Embryonic facial prominence (tissue), 1 donor: ENCODE results near the gene FN3KRP.

ENCODE experiments used
- DNase-seq: peaks from one replicate; pipeline ENCODE4 v3.0.0-alpha.2; 2016; ENCODE audit errors: extremely low spot score

The FN3KRP gene

DNA sequence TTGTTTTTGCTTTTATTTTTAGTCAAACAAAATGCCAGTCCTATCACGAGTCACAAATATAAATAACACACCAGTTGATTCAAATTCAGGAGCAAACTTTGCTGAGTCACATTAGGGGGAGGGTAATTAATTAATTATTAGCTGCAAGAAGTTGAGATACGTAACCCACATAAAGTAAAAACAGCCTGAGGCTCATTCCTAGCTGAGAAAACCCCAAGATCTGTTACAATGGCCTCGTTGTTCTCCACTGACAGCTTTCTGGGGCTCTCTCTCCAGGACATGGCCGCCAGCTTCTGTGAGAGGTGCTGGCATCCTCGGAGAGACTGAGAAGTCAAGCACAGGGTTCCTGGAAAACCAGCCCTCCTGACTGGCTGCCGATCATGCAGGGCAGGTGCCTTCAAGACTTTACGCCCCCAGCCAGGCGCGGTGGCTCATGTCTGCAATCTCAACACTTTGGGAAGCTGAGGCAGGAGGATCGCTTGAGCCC, 29.1 kb upstream of the FN3KRP start:
- no peak for DNase-seq

DNA sequence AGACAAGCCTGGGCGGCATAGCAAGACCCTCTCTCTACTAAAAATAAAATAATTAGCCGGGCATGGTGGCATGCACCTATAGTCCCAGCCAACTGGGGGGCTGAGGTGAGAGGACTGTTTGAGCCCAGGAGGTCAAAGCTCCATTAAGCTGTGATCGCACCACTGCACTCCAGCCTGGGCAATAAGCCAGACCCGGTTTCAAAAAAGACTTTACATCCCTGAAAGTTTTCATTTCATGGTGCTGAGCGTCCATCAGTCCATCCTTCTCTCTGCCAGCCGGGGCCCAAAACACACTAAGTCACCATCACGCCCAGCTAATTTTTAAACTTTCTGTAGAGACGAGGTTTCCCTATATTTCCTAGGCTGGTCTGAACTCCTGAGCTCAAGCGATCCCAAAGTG, 28.6 kb upstream of the FN3KRP start:
- DNase-seq: no peak

DNA sequence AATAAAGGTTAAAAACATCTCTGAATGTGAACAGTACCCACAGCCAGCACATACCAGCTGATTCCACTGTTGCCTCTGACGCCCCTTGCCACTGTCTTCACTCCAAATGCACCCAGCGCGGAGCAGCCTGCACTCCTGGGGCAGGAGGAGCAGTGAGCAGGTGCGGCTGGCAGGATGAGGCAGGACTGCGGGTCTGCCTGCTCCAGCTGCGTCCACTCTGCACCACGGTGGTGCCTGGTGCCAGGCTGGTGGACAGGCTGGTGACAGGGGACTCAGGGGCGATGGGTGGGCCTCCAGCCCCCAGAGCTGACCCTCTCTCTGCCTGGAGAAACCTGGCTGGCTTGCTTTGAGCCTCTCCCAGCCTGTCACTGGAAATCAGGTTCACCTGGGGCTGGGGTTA, 27.4 kb upstream of the FN3KRP start:
- DNase-seq: no peak

DNA sequence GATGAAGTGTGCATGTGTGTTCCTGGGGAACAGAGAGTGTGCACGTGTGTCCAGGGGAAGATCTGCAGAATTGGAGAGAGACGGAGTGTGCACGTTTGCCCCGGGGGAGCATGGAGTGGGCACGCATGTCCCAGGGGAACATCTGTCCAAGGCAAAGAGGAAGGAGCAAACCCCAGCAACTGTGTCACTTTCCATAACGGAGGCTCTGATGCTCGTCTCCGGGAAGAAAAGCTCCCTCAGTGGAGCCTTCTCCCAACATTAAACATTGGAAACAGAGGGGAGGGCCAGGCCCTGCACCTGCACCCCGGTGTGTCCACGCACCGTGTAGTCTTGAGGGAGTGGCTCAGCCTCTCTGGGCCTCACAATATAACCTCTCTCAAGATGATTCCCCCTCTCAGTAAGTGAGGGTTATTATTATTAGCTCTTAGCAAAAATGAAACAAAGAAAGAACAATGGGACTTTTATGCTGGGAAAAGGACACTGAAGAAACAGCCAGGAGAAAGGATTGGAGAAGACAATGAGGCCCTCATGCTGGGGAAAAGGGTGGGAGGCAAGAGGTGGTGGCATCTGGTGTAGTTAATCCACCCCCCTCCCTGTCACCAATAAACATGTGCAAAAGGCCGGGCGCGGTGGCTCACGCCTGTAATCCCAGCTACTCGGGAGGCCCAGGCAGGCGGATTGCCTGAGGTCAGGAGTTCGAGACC, 25.6 kb upstream of the FN3KRP start:
- DNase-seq: no peak

DNA sequence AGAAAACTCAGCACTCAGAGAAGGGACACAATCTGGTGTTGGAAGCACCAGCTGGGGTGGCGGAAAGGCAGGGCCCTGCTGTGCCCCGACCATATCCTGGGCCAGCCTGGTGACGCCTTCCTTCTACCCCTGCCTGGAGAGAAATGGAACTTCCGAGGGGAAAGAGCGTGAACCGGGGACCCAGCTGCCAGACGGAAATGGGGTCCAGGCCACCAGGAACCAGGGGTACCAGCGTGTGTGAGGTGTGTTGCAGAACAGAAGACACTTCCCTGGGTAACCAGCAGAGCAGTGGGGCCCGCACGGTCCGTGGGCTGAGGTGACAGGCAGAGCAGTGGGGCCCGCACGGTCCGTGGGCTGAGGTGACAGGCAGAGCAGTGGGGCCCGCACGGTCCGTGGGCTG, 24.8 kb upstream of the FN3KRP start:
- no peak for DNase-seq

DNA sequence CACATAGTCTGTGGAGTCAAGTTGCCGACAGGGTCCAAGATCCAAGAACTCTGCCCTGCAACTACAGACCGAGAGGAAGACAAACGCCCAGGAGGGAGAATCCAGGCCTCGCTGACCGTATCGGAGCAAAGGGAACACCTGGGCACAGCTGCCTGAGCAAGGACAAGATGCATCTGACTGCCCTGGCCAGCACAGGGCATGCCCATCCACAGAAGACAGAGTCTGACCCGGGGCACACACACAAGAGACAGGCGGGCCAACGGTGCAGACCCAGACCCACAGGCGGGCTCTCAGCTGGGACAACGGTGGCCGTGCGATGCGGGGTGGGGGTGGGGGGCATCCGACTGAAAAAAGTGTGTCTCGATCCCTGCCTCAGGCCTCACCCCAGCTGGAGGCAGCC, 24.2 kb upstream of the FN3KRP start:
- DNase-seq: no peak

DNA sequence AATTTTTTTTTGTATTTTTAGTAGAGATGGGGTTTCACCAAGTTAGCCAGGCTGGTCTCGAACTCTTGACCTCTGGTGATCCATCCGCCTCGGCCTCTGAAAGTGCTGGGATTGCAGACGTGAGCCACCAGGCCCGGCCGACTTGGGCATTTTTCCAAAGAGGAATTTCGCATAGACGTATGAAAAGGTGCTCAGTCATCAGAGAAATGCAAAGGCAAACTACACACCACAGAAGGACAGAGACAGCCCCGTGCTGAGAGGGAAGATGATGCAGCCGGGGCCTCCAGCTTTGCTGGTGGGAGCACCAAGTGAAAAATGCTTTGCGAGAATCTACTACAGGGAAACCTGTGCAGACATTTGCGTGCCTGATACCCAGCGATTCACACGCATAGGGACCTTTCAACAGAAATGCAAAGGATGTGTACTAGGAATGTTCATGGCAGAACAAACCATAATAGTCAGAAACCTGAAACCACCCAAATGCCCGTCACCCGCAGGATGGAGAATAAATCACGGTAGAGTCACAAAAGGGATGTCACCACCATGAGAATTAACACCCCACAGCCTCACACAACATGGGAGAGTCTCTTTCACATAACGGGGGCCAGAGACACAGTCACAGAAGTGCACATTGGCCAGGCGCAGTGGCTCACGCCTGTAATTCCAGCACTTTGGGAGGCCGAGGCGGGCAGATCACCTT, 23.2 kb upstream of the FN3KRP start:
- no peak for DNase-seq

DNA sequence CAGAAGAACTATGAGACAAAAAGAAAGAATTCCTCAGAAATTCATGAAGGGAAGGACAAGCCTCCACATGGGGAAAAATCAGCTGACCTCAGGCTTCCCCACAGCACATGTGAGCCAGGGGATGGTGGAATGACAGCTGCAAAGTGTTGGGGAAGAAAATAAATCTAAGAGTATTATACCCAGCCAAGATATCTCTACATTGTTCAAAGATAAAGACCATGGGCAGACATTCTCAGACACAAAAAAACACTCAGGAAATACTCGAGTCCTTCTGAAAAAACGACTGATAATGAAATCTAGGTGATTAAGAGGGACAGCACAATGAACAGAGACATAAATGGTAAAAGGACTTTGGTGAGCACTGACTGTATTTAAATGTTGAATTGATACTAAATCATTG, 21.9 kb upstream of the FN3KRP start:
- no peak for DNase-seq

DNA sequence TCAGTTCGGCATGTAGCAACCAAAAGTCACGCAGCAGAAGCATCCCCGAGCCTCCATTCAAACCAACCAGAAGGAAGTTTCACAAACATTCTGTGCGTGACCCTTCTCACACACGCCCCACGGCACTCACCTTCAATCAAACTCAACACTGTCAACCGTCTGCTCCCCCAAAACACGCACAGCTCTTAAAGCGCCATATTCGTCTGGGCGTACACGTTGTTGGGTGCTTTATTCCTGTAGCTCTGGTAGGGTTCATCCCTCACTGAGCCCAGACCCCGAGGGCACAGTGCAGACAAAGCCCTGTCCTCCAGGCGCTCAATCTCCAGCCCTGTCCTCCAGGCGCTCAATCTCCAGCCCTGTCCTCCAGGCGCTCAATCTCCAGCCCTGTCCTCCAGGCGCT, 20.2 kb upstream of the FN3KRP start:
- DNase-seq: no peak

DNA sequence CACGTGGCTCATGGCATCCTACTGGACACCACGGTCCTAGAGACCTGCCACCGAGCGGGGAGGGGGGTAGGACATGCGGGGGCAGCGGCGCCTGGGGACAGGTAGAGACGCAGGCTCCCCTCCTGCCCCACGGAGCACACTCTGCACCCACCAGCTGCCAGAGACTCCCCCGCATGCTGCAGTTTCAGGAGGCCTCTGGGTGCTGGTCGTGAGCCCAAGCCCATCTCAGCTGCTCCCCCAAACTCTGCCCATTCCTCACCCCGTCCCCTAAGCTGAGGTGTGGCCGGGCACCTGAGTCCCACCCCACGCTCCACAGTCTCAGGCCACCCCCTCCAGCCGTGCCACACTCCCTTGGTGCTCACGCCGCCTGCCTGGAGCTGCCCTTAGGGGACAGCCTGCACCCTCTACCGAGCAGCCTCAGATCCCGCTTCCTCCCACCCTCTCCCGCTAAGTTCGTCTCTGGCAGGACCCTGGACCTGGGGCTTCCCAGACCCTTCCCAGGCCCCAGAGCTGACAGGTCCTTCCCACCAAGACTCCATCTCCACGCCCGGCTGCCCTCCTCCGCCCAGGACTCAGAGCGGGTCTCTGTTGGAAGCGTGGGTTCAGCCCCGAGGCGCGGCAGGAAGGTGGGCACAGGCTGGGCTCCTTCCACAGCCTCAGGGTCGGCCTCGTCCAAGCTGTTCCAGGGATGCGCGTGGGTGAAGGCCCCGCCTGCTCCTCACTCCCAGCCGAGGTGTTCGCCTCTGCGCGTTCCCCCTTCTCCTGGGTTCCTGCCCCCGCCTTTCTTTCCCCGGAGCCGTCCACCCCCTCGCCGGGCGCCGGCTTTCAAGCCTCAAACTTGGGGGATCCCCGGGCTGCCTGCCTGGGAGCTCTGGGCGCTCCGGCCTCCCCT, 19.3 kb upstream of the FN3KRP start:
- no peak for DNase-seq

DNA sequence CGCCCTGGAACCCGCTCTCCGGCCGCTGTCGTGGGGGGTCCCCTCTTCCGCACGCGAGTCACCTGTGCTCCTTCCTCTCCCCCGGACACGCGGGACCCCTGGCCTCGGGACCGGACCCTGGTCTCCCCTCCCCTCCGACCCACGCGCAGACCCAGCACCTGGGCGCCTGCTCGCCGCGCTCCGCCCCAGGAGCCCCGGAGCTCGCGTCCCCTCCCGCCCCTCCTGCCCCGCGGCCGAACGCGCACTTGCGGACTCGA, 18.8 kb upstream of the FN3KRP start:
- no peak for DNase-seq

DNA sequence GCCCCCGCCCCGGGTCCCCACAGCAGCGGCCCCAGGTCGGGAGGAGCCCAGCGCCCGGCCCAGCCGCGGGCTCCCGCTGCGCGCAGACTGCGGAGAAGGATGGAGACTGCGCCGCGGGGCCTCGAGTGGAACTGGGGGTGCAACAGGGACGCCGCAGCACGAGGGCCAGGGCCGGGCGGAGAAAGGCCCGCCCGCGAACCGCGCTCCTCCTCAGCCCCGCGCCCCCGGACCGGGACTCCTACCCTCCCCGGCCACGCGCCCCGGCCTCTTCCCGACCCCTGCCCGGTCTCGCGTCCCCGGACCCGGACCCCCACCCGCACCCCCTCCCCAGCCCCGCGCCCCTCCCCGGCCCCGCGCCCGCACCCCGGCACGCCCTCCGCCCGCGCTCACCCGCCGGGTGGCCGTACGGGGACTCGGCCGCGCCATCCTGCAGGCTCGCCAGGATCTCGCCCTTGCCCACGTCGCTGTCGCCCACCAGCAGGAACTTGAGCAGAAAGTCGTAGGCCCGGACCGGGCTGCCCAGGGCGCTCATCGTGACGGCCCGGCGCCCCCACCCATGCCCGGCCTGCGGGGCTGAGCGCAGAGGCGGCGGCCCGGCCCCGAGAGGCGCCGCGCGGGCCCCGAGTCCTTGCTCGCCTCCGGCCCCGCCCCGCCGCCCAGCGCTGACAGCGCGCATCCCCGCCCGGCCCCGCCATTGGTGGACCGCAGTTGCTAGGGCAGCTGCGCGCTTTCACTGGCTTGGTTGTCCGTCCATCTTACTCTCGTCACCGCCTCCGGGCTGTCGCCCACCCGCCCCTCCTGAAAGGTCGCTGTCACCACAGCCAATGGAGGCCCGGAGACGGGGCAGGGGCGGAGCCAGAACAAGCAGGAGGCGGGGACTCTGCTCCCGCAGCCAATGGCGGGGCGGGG, 18.2 kb upstream of the FN3KRP start, which contains the start of gene RAB40B:
RAB40B (minus strand) TSS at position 634 of the 909 bp plus-strand sequence; CDS start at position 532, 102 bp downstream.
- peak; percentile 97 for DNase-seq

DNA sequence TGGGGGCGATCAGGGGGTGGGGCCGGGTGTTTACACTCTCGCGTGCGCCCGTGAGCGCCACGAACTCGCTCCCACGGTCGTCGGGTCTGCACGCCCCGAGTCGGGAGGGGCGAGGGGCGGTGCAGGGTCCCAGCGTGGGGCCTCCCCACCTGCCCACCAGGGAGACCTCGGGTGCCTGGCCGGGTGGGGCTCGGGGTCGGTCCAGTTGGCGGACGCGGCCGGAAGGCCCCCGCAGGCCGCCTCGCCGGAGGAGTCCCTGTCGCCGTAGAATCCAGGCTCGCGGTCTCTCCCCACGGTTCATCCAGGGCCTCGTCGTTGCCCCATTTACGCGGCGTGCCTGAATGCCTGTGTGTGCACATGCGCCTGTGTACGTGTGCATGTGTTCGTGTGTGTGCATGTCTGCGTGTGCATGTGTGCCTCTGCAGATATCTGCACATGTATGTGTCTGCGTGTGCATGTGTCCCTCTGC, 17.5 kb upstream of the FN3KRP start:
- DNase-seq: no peak

DNA sequence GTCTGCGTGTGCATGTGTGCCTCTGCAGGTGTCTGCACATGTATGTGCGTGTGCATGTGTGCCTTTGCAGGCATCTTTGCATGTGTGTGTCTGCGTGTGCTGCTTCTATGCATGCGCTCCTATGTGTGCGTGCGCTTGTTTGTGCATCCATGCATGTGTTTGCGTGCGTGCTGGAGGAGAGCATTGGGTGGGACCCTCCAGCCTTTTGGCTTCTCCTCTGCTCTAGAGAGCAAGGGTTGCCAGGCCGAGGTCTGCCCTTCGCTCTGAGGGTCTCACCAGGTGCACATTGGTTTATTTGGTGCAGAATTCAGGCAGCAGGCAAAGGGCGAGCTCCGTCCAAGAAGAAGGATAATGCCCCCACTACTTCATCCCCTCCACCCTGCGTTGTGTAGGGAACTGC, 17.0 kb upstream of the FN3KRP start:
- no peak for DNase-seq

DNA sequence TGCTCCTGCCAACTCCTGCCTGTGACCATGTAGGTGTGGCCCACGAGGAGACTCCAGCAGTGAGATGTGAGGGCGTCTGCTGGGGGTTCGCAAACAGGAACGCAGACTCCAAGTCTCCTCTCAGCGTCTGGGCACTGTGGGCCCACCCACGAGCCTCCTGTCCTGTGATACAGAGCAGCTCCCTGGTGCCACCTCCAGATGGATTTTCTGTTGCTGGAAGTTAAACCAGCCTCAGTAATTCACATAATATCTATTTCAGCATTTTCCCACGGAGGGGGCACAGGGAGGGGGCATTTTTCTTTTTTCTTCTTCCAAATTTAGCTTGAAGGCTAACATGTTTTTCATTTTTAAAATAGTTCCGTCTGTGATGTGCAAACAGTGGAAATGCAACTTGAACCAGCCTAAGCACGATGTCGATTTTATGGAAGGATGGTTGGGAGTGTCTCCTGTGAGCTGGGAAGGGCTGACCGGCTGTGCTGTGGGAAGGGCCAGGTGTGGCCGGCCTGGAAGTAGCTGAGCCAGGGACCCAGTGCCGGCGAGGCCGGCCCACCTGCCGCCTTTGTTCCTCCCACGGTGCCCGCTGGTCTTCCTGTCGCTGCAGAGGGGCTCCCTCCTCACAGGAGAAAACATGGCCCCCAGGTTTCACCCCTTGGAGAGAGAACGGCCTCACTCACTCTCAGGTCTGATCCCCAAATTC, 14.1 kb upstream of the FN3KRP start:
- DNase-seq: no peak

DNA sequence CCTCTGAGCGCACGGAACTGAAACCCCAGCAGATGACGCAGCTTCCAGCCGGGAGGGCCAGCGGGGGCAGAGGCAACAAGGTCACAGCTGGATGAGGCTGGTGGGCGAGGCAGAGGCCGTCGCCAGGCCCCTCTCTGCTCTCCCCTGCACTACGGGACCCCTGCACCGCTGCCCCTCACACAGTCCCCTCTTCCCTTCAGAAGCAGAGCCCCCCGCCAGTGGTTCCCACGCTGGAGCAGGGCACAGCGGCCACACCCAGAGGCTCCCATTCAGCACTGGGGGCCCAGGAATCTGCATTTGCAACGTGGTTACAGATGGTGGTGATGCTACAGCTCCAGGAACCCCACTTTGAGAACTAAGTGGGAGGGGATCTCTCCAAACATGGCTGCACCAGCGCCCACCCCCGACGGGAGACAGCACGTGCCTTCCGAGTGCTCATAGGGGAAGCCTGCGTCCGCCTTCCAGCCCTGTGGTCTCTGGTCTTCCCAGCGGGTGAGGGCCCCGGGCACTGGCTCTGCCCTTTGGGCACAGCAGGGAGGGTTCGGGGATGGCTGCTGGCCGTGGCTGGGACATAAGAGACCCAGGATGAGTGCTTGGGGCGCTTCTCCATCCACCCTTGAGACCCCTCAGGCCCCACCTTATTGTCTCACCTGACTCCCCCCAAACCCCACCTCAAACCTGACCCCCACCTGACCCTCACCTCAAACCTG, 13.3 kb upstream of the FN3KRP start:
- no peak for DNase-seq

DNA sequence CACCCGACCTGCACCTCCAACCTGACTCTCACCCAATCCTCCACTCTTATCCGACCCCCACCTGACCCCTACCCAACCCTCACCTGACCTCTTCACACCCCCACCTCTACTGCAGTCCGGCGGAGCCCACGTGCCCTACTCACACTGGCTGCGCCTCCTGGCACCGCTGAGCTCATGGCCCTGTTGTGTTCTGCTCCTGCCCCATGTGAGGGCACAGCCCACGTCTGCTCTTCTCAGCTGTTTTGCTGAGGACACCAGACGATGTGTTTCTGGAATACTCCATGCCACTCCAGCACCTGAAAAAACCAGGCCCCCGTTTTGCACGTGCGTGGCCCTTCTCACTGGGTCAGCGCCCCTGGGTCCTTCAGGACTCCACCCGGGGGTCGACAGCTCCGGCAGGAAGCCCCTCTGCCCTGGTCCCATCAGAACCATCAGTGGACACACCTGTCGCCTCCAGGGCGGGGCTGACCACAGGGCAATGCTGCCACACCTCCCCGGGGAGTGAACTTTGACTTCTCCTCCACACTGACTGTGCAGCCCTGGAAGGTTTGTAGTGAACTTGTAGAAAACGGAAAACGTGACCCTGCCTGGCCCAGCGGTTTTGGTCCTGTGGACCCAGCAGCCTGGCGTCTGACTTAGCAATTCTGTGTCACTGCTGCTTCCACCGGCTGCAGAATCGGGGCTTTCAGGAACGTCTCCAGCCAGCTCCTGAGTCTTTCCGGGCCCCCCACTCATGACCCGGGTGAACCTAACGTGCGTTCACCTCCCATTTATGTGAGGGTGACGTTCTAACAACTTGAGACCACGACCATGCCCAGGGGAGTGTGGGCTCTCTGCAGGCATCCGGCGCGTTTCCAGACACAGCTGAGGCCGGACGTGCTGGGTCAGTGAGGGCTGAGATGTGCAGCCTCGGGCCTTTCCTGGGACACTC, 12.3 kb upstream of the FN3KRP start:
- DNase-seq: no peak

DNA sequence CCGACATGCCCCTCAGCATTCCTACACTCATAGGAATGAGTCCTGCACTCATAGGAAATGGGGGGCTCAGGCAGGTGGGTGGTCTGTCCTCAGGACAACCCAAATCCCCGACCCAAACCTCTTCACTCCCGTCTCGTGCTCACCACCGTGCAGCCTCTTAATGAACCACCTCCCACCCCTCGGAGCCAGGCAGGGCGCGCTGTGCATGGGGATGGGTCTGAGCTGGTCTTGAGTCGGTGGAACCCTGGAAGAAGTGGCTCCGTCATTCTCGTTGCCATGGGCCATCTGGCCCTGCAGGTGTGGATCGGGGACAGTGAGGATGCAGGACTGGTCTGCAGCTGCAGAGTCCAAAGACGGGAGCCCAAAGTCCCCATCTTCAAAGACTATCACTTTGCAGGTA, 11.6 kb upstream of the FN3KRP start:
- no peak for DNase-seq

DNA sequence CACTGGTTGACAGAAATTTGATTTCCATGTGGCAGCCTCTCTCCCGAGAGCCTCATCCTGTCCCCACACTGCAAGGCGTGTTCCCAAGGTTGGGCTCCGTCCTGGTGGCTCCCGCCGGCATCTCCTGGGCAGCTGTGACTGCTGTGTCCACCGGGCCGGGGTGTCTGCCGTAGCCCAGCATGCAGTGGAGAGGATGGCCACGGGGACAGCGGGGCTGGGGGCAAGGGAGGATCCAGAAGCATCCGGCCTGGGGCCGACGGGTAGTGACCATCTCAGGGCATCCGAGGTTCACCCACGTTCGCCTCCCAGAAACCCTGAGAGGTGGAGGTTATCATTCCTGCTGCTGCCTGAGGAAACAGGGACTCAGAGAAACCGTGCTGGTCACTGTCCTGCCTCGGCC, 10.8 kb upstream of the FN3KRP start:
- no peak for DNase-seq
